DOHH2 (cell line): ENCODE results near the gene STOML2.

Experiments
- H3F3A ChIP-seq: fragments of 200-600 bp; sonication (generic), shearing (Covaris generic); 2 replicates; pipeline ENCODE4 v1.6.0; 2016; ENCODE audit warnings: antibody characterized with exemption, mild to moderate bottlenecking; ENCODE audit not compliant: control insufficient read depth, insufficient read depth
- H3K27ac ChIP-seq: fragments of 200-600 bp; sonication (generic); 2 replicates; pipeline ENCODE4 v1.5.1; 2014; ENCODE audit warnings: low read depth, mild to moderate bottlenecking, low read length, moderate library complexity
- H3K27me3 ChIP-seq: fragments of 200-600 bp; sonication (generic); 2 replicates; pipeline ENCODE4 v1.6.1; 2014; ENCODE audit warnings: mild to moderate bottlenecking, low read length, mixed read lengths; ENCODE audit not compliant: control insufficient read depth
- H3K36me3 ChIP-seq: fragments of 200-600 bp; sonication (generic); 2 replicates; pipeline ENCODE4 v1.6.1; 2014; ENCODE audit warnings: mild to moderate bottlenecking, low read length, moderate library complexity, mixed read lengths; ENCODE audit not compliant: control insufficient read depth
- H3K4me1 ChIP-seq: fragments of 200-600 bp; sonication (generic); 2 replicates; pipeline ENCODE4 v1.6.1; 2014; ENCODE audit warnings: mild to moderate bottlenecking, low read length, mixed read lengths; ENCODE audit not compliant: control insufficient read depth
- H3K4me2 ChIP-seq: fragments of 200-600 bp; sonication (generic); 2 replicates; pipeline ENCODE4 v1.6.0; 2014; ENCODE audit warnings: mild to moderate bottlenecking, low read length, moderate library complexity
- H3K4me3 ChIP-seq: fragments of 200-600 bp; sonication (generic); 2 replicates; pipeline ENCODE4 v1.5.1; 2014; ENCODE audit warnings: mild to moderate bottlenecking, low read length, mixed read lengths
- H3K79me2 ChIP-seq: fragments of 200-600 bp; sonication (generic); 2 replicates; pipeline ENCODE4 v1.6.1; 2014; ENCODE audit warnings: mild to moderate bottlenecking, low read length, mixed read lengths; ENCODE audit not compliant: control insufficient read depth
- H3K9me2 ChIP-seq: fragments of 200-600 bp; sonication (generic); replicated peaks from 2 replicates; pipeline ENCODE4 v1.6.1; 2014; ENCODE audit warnings: mild to moderate bottlenecking, low read length, mixed read lengths; ENCODE audit not compliant: control insufficient read depth
- H3K9me3 ChIP-seq: fragments of 200-600 bp; sonication (generic); 2 replicates; pipeline ENCODE4 v1.6.1; 2014; ENCODE audit warnings: antibody characterized with exemption, low read length, mixed read lengths; ENCODE audit not compliant: control insufficient read depth, insufficient read depth
- H4K20me1 ChIP-seq: fragments of 200-600 bp; sonication (generic); 2 replicates; pipeline ENCODE4 v1.6.0; 2014; ENCODE audit warnings: low read depth, mild to moderate bottlenecking, antibody characterized with exemption, low read length, moderate library complexity; ENCODE audit not compliant: control insufficient read depth, insufficient read depth
- EZH2phosphoT487 ChIP-seq: fragments of 200-600 bp; sonication (generic); IDR thresholded peaks from 2 replicates; pipeline ENCODE4 v1.6.1; 2017; ENCODE audit warnings: borderline replicate concordance, mild to moderate bottlenecking, antibody characterized with exemption, low read length, moderate library complexity, mixed read lengths
- TF ChIP-seq, protein P1 (sequence below): fragments of 200-600 bp; sonication (generic); IDR thresholded peaks from one replicate; pipeline ENCODE4 v1.5.1; 2014; ENCODE audit warnings: antibody characterized with exemption, mild to moderate bottlenecking, low read depth, low read length; ENCODE audit not compliant: poor library complexity, severe bottlenecking

The STOML2 gene

GRCh38 chr9:35111001-35111933, 8.3 kb upstream of the STOML2 start:
- Histone ChIP-seq H3K4me3 (peak overlapping the region; percentile 81), H3K4me2 (peak overlapping the region; percentile 97), H3K4me1 (peaks cover 40% of the 10 kb centered on the region), H3K79me2 (no peaks in the 10 kb centered on the region), H3K9me3 (no peaks in the 10 kb centered on the region), H3F3A (peaks cover 15% of the 10 kb centered on the region), H3K27me3 (0 out of 2 replicates have a peak, but pooled peaks cover 3% of the 10 kb centered on the region), H3K9me2 (no peaks in the 10 kb centered on the region), H3K36me3 (no peaks in the 10 kb centered on the region), H3K27ac (no peak overlapping the region), H4K20me1 (no peaks in the 10 kb centered on the region)
- TF ChIP-seq, protein P1, sequence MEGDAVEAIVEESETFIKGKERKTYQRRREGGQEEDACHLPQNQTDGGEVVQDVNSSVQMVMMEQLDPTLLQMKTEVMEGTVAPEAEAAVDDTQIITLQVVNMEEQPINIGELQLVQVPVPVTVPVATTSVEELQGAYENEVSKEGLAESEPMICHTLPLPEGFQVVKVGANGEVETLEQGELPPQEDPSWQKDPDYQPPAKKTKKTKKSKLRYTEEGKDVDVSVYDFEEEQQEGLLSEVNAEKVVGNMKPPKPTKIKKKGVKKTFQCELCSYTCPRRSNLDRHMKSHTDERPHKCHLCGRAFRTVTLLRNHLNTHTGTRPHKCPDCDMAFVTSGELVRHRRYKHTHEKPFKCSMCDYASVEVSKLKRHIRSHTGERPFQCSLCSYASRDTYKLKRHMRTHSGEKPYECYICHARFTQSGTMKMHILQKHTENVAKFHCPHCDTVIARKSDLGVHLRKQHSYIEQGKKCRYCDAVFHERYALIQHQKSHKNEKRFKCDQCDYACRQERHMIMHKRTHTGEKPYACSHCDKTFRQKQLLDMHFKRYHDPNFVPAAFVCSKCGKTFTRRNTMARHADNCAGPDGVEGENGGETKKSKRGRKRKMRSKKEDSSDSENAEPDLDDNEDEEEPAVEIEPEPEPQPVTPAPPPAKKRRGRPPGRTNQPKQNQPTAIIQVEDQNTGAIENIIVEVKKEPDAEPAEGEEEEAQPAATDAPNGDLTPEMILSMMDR, result no peak
- no peak for TF ChIP-seq EZH2phosphoT487

- no peaks in the 10 kb centered on the region for H4K20me1 ChIP-seq
- peaks cover 36% of the 10 kb centered on the region for H3K4me1 ChIP-seq
- peaks cover 13% of the 10 kb centered on the region for H3F3A ChIP-seq
- H3K4me3 ChIP-seq, result no peak overlapping the region
- 0 out of 2 replicates have a peak, but pooled peaks cover 3% of the 10 kb centered on the region for H3K27me3 ChIP-seq
- no peaks in the 10 kb centered on the region for H3K9me3 ChIP-seq
- H3K9me2 ChIP-seq, result no peaks in the 10 kb centered on the region
- H3K4me2 ChIP-seq, result no peak overlapping the region
- no peaks in the 10 kb centered on the region for H3K36me3 ChIP-seq
- TF ChIP-seq, protein P1, result no peak
- no peak for TF ChIP-seq EZH2phosphoT487
- H3K27ac ChIP-seq, result no peak overlapping the region
- H3K79me2 ChIP-seq, result no peaks in the 10 kb centered on the region
Measured at GRCh38 chr9:35110327-35110761, 7.4 kb upstream of the STOML2 start.

DNA sequence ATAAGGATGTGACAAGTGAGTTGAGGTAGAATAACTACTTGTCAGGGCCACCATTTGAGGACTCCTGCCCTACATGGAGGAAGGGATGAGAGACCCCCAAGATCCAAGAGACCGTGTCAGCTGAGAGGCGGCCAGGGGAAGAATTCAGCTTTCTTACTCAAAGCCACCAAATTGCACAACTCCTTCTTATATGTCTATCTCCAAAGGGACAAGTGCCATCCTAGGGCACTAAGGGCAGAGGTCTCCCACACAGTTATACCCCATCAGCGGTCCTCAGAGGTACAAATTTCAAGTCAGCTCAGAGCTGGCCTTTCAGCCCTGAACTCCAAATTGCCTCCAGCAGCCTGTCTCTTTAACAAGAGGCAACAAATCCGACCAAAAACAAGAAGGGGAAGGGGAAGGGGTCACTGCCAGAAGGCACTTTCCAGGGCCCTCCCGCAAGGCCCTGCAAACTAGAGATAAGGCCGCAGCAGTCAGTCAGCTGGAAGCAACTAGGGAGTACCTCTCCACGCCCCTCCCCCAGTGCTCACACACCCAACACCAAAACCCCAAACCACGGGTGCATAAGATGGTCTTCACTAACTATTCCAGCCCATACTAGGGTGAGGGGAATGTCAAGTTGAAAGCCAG, 6.1 kb upstream of the STOML2 start:
- H3K79me2 ChIP-seq, result no peaks in the 10 kb centered on the region
- no peaks in the 10 kb centered on the region for H3K9me2 ChIP-seq
- 0 out of 2 replicates have a peak, but pooled peaks cover 3% of the 10 kb centered on the region for H3K27me3 ChIP-seq
- H3K4me1 ChIP-seq, result peaks cover 23% of the 10 kb centered on the region
- no peaks in the 10 kb centered on the region for H3K36me3 ChIP-seq
- no peaks in the 10 kb centered on the region for H4K20me1 ChIP-seq
- H3K27ac ChIP-seq, result no peak overlapping the region
- no peak for TF ChIP-seq EZH2phosphoT487
- TF ChIP-seq, protein P1, result no peak
- no peak overlapping the region for H3K4me3 ChIP-seq
- H3K4me2 ChIP-seq, result no peak overlapping the region
- no peaks in the 10 kb centered on the region for H3K9me3 ChIP-seq
- 0 out of 2 replicates have a peak, but pooled peaks cover 5% of the 10 kb centered on the region for H3F3A ChIP-seq
